Activated B cell treated with CpG ODN at 0.5 μM for 24 hours (primary cell): ENCODE measurements around the gene EPB41. TPM values are rescaled to one million over a fixed set of nuclear protein-coding genes. Genes with fewer than 3 reads are reported as not detected.

ENCODE experiments used
- ATAC-seq: fragments of 200-7000 bp; cut with Tn5 transposase; one replicate; pipeline ENCODE4 v1.10.0; 2021; ENCODE audit warnings: low read depth, mild to moderate bottlenecking, moderate library complexity
- CTCF ChIA-PET: fragments of 350-600 bp; sonication (Branson Sonifier 250); formaldehyde crosslinking; loops from one replicate; lab custom pipeline; 2021; ENCODE audit warnings: antibody characterized with exemption; lab: Charles Lee
- POLR2A ChIA-PET: fragments of 350-600 bp; sonication (Branson Sonifier 250); formaldehyde crosslinking; loops from one replicate; lab custom pipeline; 2021; ENCODE audit warnings: antibody characterized with exemption; lab: Charles Lee
- DNase-seq: peaks from one replicate; pipeline ENCODE4 v3.0.0; 2022
- H3K27ac Mint-ChIP-seq: one replicate; pipeline ENCODE4 v1.8.0; 2020; ENCODE audit warnings: mixed read lengths
- H3K27me3 Mint-ChIP-seq: one replicate; pipeline ENCODE4 v1.8.0; 2021; ENCODE audit warnings: mixed read lengths
- H3K36me3 Mint-ChIP-seq: one replicate; pipeline ENCODE4 v1.8.0; 2021; ENCODE audit warnings: low read depth, mixed read lengths
- H3K4me1 Mint-ChIP-seq: one replicate; pipeline ENCODE4 v1.8.0; 2021; ENCODE audit warnings: mixed read lengths
- H3K4me3 Mint-ChIP-seq: one replicate; pipeline ENCODE4 v1.8.0; 2020; ENCODE audit warnings: mild to moderate bottlenecking, mixed read lengths
- H3K9me3 Mint-ChIP-seq: one replicate; pipeline ENCODE4 v1.8.0; 2020; ENCODE audit warnings: mixed read lengths
- intact Hi-C: fragments of 100-400 bp; cut with micrococcal nuclease; formaldehyde crosslinking; loops from one replicate; pipeline ENCODE4 v1.15.1; 2024
- total RNA-seq: library from RNA; stranded (reverse); gene quantifications from 2 replicates; pipeline ENCODE4 v1.2.3, GENCODE V29; 2022
- TF ChIP-seq, protein P1 (sequence below): fragments of 200-600 bp; IDR thresholded peaks from one replicate; pipeline ENCODE4 v1.8.0; 2022; ENCODE audit warnings: antibody characterized with exemption, mild to moderate bottlenecking

Gene EPB41
- total RNA-seq, 1 donor from 2014 or later, result 73.8 TPM

DNA sequence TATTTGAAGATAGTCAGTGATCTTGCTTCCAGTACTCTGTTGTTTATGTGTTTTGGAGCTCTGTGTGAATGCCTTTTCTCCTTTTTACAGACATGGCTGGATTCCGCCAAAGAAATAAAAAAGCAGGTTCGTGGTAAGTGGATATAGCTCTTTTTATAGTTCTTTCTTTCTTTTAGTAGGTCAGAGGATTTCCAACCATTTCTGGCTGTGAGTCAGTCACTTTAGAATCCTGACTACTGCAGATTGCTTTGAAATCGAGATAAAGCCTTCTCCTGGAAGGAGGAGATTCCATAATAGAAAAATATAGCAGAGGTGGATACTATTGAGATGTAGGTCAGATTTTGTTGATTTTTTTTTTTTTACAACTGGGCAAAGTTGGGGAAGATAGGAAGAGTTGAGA, 97.4 kb downstream of the EPB41 start:
- intact Hi-C loops, result no loop called here
- ATAC-seq, result no peak
- TF ChIP-seq, protein P1, sequence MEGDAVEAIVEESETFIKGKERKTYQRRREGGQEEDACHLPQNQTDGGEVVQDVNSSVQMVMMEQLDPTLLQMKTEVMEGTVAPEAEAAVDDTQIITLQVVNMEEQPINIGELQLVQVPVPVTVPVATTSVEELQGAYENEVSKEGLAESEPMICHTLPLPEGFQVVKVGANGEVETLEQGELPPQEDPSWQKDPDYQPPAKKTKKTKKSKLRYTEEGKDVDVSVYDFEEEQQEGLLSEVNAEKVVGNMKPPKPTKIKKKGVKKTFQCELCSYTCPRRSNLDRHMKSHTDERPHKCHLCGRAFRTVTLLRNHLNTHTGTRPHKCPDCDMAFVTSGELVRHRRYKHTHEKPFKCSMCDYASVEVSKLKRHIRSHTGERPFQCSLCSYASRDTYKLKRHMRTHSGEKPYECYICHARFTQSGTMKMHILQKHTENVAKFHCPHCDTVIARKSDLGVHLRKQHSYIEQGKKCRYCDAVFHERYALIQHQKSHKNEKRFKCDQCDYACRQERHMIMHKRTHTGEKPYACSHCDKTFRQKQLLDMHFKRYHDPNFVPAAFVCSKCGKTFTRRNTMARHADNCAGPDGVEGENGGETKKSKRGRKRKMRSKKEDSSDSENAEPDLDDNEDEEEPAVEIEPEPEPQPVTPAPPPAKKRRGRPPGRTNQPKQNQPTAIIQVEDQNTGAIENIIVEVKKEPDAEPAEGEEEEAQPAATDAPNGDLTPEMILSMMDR, result no peak
- Mint-ChIP-seq H3K4me1 (no peaks in the 10 kb centered on the region), H3K27me3 (no peaks in the 10 kb centered on the region), H3K27ac (no peak overlapping the region), H3K4me3 (no peak overlapping the region), H3K9me3 (no peaks in the 10 kb centered on the region), H3K36me3 (peaks cover 37% of the 10 kb centered on the region)
- no peak for DNase-seq
- CTCF ChIA-PET, result interaction anchor here (1.1 kb wide), 1 partner anchor 135 kb away, joined by 3 read pairs; no protein-coding TSS in a partner anchor
- POLR2A ChIA-PET, result no interaction called here

DNA sequence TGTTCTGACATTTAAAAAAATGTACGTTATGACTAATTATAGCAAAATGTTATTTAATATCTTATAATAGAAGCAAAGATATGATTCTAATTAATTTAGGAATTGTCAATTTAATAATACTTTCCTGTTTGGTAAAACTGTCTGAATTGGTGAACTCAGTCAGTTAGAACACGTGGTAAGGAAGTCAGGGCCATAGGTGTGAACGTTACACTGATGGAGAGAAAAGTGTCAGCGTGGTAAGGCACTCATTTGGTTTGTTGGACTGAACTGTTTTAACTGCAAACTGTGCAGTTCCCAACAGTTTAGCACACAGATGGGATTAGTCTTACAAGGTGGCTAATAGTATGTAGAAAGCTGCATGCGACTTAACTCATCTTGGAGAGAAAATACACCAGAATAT, 102.9 kb downstream of the EPB41 start:
- intact Hi-C loops, result no loop called here
- Mint-ChIP-seq H3K27ac (no peak overlapping the region), H3K9me3 (no peaks in the 10 kb centered on the region), H3K4me3 (no peak overlapping the region), H3K36me3 (peaks cover 53% of the 10 kb centered on the region), H3K4me1 (no peaks in the 10 kb centered on the region), H3K27me3 (no peaks in the 10 kb centered on the region)
- TF ChIP-seq, protein P1, result no peak
- ChIA-PET POLR2A (no interaction called here), CTCF (no interaction called here)
- no peak for DNase-seq
- ATAC-seq, result no peak

DNA sequence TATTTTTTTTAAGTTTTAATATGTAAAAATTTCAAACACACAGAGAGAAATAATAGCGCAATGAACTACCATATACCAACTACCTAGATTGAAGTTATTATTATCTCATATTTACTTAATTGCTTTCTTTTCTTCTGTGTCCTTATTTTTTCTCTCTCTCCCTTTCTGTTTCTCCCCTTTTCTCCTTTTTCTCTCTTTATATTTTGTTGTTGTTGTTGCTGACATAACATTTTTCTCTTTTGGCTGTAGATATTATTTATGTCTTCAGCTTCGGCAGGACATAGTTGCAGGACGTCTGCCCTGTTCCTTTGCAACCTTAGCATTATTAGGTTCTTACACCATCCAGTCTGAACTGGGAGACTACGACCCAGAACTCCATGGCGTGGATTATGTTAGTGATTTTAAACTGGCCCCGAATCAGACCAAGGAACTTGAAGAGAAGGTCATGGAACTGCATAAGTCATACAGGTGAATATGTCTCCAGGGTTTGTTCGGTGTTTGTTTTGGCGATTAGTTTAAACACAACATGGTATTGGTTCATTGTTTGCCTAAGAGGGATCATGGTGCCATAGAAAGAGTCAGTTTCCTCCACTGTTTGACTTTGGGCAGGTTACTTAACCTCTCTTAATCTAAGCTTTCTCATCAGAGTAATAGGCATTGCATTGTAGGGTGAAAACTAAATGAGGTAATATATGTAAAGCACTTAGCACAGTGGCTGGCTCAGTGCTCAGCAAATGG, 103.8 kb downstream of the EPB41 start:
- POLR2A ChIA-PET, result interaction anchor here (0.6 to 1.3 kb wide), 2 partner anchors 163 to 1779 kb away, joined by 3 to 5 read pairs; partner anchors contain the start of gene SRSF4
- CTCF ChIA-PET, result interaction anchor here (1.0 kb wide), 1 partner anchor 136 kb away, joined by 3 read pairs; no protein-coding TSS in a partner anchor
- H3K36me3 Mint-ChIP-seq, result peaks cover 51% of the 10 kb centered on the region
- H3K9me3 Mint-ChIP-seq, result no peaks in the 10 kb centered on the region
- H3K4me1 Mint-ChIP-seq, result no peaks in the 10 kb centered on the region
- intact Hi-C loops, result no loop called here
- H3K4me3 Mint-ChIP-seq, result no peak overlapping the region
- no peaks in the 10 kb centered on the region for H3K27me3 Mint-ChIP-seq
- TF ChIP-seq, protein P1, result no peak
- DNase-seq (no peak), ATAC-seq (no peak)
- H3K27ac Mint-ChIP-seq, result no peak overlapping the region

DNA sequence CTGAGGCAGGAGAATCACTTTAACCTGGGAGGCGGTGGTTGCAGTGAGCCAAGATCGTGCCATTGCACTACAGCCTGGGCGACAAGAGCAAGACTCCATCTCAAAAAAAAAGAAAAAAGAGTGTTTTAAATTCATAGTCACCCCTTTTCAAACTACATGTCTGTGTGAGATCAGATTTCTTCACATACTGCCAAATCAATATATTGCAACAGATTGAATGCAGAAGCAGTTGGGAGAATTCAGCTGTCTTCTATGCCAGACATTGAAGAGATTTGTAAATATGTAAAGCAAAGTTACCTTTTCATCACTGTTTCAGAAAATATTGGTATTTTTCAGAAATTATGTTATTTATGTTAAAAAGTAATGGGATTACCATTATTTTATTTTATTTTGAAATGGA, 108.3 kb downstream of the EPB41 start:
- no peak for ATAC-seq
- Mint-ChIP-seq H3K4me1 (no peaks in the 10 kb centered on the region), H3K36me3 (peaks cover 39% of the 10 kb centered on the region), H3K9me3 (no peaks in the 10 kb centered on the region), H3K27ac (no peak overlapping the region), H3K4me3 (no peak overlapping the region), H3K27me3 (no peaks in the 10 kb centered on the region)
- ChIA-PET POLR2A (no interaction called here), CTCF (interaction anchor here (0.7 to 1.2 kb wide), 2 partner anchors 11 to 174 kb away, joined by 3 to 9 read pairs; no protein-coding TSS in a partner anchor)
- TF ChIP-seq, protein P1, result no peak
- intact Hi-C loops, result no loop called here
- DNase-seq, result no peak

DNA sequence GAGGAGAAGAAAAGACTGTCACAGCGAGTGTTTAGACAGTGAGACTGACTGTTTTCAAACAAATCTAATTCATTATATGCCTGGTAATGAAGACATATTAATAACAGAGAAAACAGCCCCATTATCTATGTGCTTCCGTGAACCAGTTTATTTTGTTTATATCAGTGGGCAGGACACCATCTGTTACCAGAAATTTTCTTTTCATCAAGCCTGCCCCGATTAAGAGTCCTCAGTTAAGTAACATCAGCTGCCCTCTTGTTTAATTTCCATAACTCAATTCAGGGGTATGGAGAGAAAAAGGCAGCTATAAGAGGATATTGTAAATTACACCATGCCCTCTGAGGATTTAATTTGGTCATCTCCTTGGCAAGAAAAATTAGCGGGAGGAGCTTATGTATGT, 115.3 kb downstream of the EPB41 start:
- Mint-ChIP-seq H3K36me3 (peaks cover 57% of the 10 kb centered on the region), H3K27me3 (no peaks in the 10 kb centered on the region), H3K4me3 (no peak overlapping the region), H3K4me1 (no peaks in the 10 kb centered on the region), H3K27ac (no peak overlapping the region), H3K9me3 (no peaks in the 10 kb centered on the region)
- intact Hi-C loops, result no loop called here
- DNase-seq, result no peak
- ChIA-PET POLR2A (no interaction called here), CTCF (interaction anchor here (14.2 kb wide), 1 partner anchor 150 kb away, joined by 421 read pairs; no protein-coding TSS in a partner anchor)
- TF ChIP-seq, protein P1, result no peak
- no peak for ATAC-seq
